Thoracic aorta (tissue), 2 donors: ENCODE results near the gene ZDHHC14. TPM values are rescaled to one million over a fixed set of nuclear protein-coding genes. Genes with fewer than 3 reads are reported as not detected.

Experiments
- ATAC-seq: fragments of 150-250 bp; one replicate; pipeline ENCODE4 v1.8.0; 2017; ENCODE audit warnings: low read depth; ENCODE audit not compliant: insufficient number of reproducible peaks, low FRiP score
- DNase-seq: peaks from one replicate; pipeline ENCODE4 v3.0.0-alpha.2; 2020; ENCODE audit warnings: low spot score
- H3K27ac ChIP-seq, 2 donors: fragments of 200-600 bp; sonication (generic); 1 replicate in 1 of 2; 2 replicates in 1 of 2; pipeline ENCODE4 v1.5.1; 2016; ENCODE audit warnings: mild to moderate bottlenecking in 2 of 2, moderate library complexity in 2 of 2
- H3K27me3 ChIP-seq: fragments of 200-600 bp; sonication (generic); replicated peaks from 2 replicates; pipeline ENCODE4 v1.6.0; 2016; ENCODE audit warnings: mild to moderate bottlenecking; ENCODE audit not compliant: insufficient read depth
- H3K36me3 ChIP-seq: fragments of 200-600 bp; sonication (generic); one replicate; pipeline ENCODE4 v1.5.1; 2016
- H3K4me1 ChIP-seq, 2 donors: fragments of 200-600 bp; sonication (generic); 1 replicate in 1 of 2; 2 replicates in 1 of 2; pipeline versions ENCODE4 v1.5.1 to v1.6.0; 2016; ENCODE audit warnings: low read depth in 2 of 2, mild to moderate bottlenecking in 1 of 2; ENCODE audit not compliant: control insufficient read depth in 1 of 2
- H3K4me3 ChIP-seq: fragments of 200-600 bp; sonication (generic); 2 replicates; pipeline ENCODE4 v1.5.1; 2016; ENCODE audit warnings: mild to moderate bottlenecking
- H3K9me3 ChIP-seq: fragments of 200-600 bp; sonication (generic); 2 replicates; pipeline ENCODE4 v1.5.1; 2016
- total RNA-seq, 2 donors: library from RNA; depleted of rRNA; stranded (reverse); fragments of >200 nt; gene quantifications; one replicate each; pipeline versions ENCODE4 v1.1.0 to v1.2.3, GENCODE V29; 2016
- TF ChIP-seq, protein P1 (sequence below): fragments of 200-600 bp; sonication (generic); IDR thresholded peaks from one replicate; pipeline ENCODE4 v1.5.1; 2019; ENCODE audit warnings: antibody characterized with exemption

ZDHHC14 gene
- total RNA-seq, 2 donors from 2014 or later: 20.0 to 31.1 TPM

DNA sequence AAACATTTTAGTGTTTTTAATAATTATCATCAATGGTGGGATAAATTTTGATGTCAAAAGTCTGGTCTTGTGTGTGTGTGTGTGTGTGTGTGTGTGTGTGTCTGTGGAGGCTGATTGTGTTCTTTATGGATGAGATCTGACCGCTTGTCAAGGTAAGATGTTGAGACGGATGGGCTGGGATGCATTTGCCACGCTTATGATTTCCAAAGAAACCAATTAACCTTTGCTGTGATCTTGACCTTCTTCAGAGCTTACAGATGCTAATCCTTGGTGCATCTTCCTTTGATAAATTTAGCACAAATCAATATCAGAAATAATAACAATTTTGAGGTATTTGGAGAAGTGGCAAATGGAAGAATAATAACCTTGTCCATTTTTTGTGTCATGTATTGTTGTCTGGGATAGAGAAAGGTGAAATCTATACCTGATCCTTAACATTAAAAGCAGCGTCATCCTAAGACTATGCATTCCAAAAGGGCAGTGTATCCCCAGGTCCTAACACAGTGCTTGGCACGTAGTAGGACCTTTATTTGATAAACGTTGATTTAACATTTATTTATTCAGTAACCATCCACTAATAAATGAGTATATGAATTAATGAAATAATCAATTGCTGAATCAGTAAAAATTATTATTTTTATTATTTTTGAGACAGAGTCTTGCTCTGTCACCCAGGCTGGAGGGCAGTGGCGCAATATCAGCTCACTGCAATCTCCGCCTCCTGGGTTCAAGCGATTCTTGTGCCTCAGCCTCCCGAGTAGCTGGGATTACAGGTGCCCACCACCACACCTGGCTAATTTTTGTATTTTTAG is 70.1 kb downstream of the ZDHHC14 start:
- Histone ChIP-seq H3K9me3 (no peaks in the 10 kb centered on the region), H3K4me1 (no peaks in the 10 kb centered on the region), H3K27ac (no peak overlapping the region), H3K4me3 (no peak overlapping the region), H3K27me3 (no peaks in the 10 kb centered on the region), H3K36me3 (no peaks in the 10 kb centered on the region)
- ATAC-seq (no peak), DNase-seq (no peak)
- TF ChIP-seq, protein P1, sequence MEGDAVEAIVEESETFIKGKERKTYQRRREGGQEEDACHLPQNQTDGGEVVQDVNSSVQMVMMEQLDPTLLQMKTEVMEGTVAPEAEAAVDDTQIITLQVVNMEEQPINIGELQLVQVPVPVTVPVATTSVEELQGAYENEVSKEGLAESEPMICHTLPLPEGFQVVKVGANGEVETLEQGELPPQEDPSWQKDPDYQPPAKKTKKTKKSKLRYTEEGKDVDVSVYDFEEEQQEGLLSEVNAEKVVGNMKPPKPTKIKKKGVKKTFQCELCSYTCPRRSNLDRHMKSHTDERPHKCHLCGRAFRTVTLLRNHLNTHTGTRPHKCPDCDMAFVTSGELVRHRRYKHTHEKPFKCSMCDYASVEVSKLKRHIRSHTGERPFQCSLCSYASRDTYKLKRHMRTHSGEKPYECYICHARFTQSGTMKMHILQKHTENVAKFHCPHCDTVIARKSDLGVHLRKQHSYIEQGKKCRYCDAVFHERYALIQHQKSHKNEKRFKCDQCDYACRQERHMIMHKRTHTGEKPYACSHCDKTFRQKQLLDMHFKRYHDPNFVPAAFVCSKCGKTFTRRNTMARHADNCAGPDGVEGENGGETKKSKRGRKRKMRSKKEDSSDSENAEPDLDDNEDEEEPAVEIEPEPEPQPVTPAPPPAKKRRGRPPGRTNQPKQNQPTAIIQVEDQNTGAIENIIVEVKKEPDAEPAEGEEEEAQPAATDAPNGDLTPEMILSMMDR: no peak

DNA sequence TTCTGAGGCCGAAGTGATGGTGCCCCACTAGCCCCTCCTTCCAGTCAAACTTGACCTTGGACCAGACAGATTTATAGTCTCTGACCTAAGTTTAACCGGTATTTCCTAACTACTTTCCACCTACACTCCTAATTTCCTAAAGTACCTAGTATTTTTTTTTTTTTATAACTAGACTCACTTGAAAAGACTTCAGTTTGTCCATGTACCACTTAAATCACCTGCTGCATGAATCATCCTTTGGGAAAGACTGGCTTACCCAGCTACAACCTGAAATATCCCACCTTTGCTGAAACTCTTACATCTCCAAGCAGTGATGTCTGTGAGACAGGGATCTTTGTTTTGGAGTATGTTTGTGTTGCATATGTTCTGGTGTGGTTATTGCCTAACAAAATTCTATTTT is 71.1 kb downstream of the ZDHHC14 start:
- TF ChIP-seq, protein P1: no peak
- Histone ChIP-seq H3K27ac (no peak overlapping the region), H3K36me3 (no peaks in the 10 kb centered on the region), H3K4me1 (no peaks in the 10 kb centered on the region), H3K4me3 (no peak overlapping the region), H3K27me3 (no peaks in the 10 kb centered on the region), H3K9me3 (no peaks in the 10 kb centered on the region)
- DNase-seq: no peak
- no peak for ATAC-seq

DNA sequence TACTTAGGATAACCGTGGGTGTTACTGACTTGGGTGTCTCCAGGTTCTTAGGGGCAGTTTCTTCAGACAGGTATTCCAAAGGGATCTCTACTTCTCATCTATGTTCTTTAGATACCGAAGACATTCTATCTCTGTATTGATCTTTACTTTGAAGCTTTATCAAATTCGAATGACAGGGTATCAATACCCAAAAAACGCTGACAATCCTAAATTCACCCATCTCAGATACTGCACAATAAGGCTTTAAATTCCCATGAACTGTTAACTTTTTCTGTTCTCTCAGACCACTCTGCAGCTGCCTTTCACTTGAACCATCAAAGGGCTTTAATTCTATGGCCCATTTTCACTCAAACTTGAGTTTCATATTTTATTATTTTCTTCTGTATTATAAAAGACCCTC is 72.1 kb downstream of the ZDHHC14 start:
- no peaks in the 10 kb centered on the region for H3K36me3 ChIP-seq
- H3K4me3 ChIP-seq: no peak overlapping the region
- no peaks in the 10 kb centered on the region for H3K9me3 ChIP-seq
- H3K27me3 ChIP-seq: no peaks in the 10 kb centered on the region
- H3K27ac ChIP-seq: no peak overlapping the region
- TF ChIP-seq, protein P1: no peak
- no peak for DNase-seq
- H3K4me1 ChIP-seq: no peaks in the 10 kb centered on the region
- ATAC-seq: no peak

DNA sequence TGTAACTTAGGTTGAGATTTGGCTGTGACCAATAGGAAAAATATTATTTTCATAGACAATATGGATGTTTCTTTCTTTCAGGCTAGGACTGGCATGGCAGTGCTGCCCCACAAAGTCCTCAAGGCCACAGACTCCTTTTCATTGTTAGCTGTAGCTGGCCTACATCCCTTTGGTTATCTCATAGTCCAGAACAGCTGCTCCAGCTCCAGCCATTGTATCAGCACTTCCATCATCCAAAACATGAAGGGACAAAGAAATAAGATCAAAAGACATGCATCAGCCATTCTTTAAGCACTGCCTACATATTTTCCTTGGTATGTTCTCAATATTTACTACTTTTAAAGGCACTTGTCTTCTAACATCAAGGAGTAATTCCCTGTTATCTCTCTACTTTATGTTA is 73.0 kb downstream of the ZDHHC14 start:
- H3K27me3 ChIP-seq: no peaks in the 10 kb centered on the region
- no peaks in the 10 kb centered on the region for H3K4me1 ChIP-seq
- H3K27ac ChIP-seq: no peak overlapping the region
- no peak overlapping the region for H3K4me3 ChIP-seq
- no peak for DNase-seq
- no peaks in the 10 kb centered on the region for H3K36me3 ChIP-seq
- ATAC-seq: no peak
- TF ChIP-seq, protein P1: no peak
- no peaks in the 10 kb centered on the region for H3K9me3 ChIP-seq

DNA sequence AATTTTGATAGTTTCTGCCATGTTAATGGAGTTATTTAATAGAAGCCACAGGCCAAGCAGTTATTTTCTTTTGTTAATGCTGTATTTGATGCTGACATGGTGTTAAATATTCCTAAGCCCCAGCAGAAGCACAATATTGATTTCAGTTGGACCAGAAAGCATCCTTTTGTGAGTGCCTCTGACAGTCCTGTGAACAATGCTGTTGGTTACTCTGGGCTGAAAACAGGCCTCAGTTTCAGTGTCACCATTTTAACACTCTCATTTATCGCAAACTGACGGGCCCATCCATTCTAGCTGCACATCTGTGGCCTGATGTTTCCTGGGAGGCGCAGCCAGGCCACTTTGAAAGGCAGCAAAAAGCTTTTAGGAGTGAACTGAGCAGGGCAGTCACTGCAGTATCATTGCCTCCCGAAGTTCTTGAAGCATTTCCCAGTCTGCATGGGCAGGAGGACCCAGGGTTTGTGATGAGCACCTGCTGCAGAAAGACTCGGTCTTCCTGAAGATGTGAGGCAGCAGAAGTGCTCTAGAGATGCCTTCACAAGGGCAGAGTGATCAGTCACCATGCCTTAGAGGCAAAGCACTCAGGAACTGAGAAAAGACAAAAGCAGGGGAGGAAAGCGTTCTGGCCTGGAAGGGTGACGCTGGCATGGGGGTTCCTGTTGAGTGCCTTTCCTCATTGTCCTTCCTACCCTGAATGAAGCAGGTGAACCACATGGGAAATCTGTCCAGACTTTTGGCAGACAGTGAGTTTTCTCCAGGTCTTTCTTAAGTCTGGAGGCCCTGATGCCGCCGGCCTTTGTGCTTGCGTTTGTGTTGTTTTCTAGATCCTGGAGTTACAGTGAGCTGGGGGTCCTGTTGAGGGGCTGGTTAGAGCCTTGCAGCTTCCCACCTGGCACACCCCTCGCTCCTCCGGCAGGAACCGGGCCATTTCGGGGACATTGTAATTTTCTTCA is 74.0 kb downstream of the ZDHHC14 start:
- Histone ChIP-seq H3K36me3 (no peaks in the 10 kb centered on the region), H3K27me3 (no peaks in the 10 kb centered on the region), H3K4me1 (no peaks in the 10 kb centered on the region), H3K9me3 (no peaks in the 10 kb centered on the region), H3K4me3 (no peak overlapping the region), H3K27ac (no peak overlapping the region)
- ATAC-seq: no peak
- TF ChIP-seq, protein P1: no peak
- no peak for DNase-seq
